Midbrain (tissue), 1 donor: ENCODE measurements around the gene WNK1.
"Not testable (repeated sequence)": the region's sequence is repeated elsewhere in the genome, so short reads cannot be mapped to it uniquely, and the experiment has no call there.

Experiments
- DNase-seq: peaks from one replicate; lab custom pipeline; 2025; lab: John Stamatoyannopoulos, UW

The WNK1 gene

GRCh38 chr12:749751-750270 is 2.6 kb upstream of the WNK1 start:
- DNase-seq, result peak; percentile 20

- peak; percentile 64 for DNase-seq
Measured at GRCh38 chr12:750366-751191, 1.8 kb upstream of the WNK1 start.

- peak; percentile 95 for DNase-seq
Measured at GRCh38 chr12:751192-751998, 984 bp upstream of the WNK1 start.

- peak; percentile 77 for DNase-seq
Measured at GRCh38 chr12:752695-753610, 574 bp downstream of the WNK1 start.

GRCh38 chr12:753611-754472 is 1.5 kb downstream of the WNK1 start:
- DNase-seq, result peak; percentile 21

GRCh38 chr12:754473-754820 is 2.1 kb downstream of the WNK1 start:
- DNase-seq, result no peak

- no peak for DNase-seq
Measured at GRCh38 chr12:754851-755562, 2.6 kb downstream of the WNK1 start.

- DNase-seq, result no peak
Measured at GRCh38 chr12:759628-760027, 7.2 kb downstream of the WNK1 start.

GRCh38 chr12:761256-761655 is 8.9 kb downstream of the WNK1 start:
- DNase-seq, result no peak

- no peak for DNase-seq
Measured at GRCh38 chr12:765840-766239, 13.5 kb downstream of the WNK1 start.

- DNase-seq, result no peak
Measured at GRCh38 chr12:768434-768833, 16.1 kb downstream of the WNK1 start.

- no peak for DNase-seq
Measured at GRCh38 chr12:770479-770878, 18.1 kb downstream of the WNK1 start.

- DNase-seq, result no peak
Measured at GRCh38 chr12:772056-772697, 19.8 kb downstream of the WNK1 start.

- DNase-seq, result no peak
Measured at GRCh38 chr12:774051-774614, 21.8 kb downstream of the WNK1 start.

- DNase-seq, result not testable (repeated sequence)
Measured at GRCh38 chr12:775973-776771, 23.8 kb downstream of the WNK1 start.

- DNase-seq, result not testable (repeated sequence)
Measured at GRCh38 chr12:776772-777373, 24.5 kb downstream of the WNK1 start.

GRCh38 chr12:777550-778047 is 25.2 kb downstream of the WNK1 start:
- no peak for DNase-seq

GRCh38 chr12:778615-779014 is 26.2 kb downstream of the WNK1 start:
- DNase-seq, result no peak
